ENCODE measurements around the gene SPSB1.

DNA sequence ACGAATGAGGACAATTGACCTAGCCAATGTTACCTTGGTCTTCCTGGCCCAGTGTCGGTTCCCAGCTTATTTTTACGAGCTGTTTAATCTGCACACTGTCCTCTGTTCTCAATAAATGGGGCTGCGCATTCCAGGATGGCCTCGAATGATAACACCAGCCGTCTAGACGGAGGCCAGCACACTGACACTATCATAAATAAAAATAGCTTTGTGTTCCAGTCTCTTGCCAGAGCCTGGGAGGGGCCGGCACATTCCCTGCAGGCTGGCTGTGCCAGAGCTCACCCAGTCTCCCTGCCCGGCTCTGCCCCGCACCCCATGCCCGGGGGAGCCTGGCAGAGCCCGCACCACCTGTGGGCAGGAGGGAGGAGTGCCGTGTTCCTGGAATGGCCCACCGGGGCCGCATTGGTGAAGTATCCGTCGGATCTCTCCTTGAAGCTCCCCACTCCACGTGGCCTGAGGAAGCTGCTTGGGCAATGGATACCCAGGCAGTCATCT lies 92.1 kb downstream of the SPSB1 start:
- TF ChIP-seq, protein P1, sequence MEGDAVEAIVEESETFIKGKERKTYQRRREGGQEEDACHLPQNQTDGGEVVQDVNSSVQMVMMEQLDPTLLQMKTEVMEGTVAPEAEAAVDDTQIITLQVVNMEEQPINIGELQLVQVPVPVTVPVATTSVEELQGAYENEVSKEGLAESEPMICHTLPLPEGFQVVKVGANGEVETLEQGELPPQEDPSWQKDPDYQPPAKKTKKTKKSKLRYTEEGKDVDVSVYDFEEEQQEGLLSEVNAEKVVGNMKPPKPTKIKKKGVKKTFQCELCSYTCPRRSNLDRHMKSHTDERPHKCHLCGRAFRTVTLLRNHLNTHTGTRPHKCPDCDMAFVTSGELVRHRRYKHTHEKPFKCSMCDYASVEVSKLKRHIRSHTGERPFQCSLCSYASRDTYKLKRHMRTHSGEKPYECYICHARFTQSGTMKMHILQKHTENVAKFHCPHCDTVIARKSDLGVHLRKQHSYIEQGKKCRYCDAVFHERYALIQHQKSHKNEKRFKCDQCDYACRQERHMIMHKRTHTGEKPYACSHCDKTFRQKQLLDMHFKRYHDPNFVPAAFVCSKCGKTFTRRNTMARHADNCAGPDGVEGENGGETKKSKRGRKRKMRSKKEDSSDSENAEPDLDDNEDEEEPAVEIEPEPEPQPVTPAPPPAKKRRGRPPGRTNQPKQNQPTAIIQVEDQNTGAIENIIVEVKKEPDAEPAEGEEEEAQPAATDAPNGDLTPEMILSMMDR (IDR thresholded peaks at IDR 0.05 in 8 of 11, conservative IDR thresholded peaks at IDR 0.05 in 3 of 11), result no peak
- no peak for TF ChIP-seq POLR2A (IDR thresholded peaks at IDR 0.05)

Data from spleen (tissue), 7 donors.